Keratinocyte (primary cell): ENCODE results near the gene DCHS2.

Experiments
- EZH2 ChIP-seq: IDR thresholded peaks from one replicate; pipeline ENCODE4 v1.6.1; 2012; ENCODE audit warnings: inconsistent platforms, mild to moderate bottlenecking, low read length, moderate library complexity
- TF ChIP-seq, protein P1 (sequence below), 3 experiments: IDR thresholded peaks in 1 of 3; conservative IDR thresholded peaks in 1 of 3; optimal IDR thresholded peaks in 1 of 3; 2 replicates in 2 of 3; 3 replicates in 1 of 3; pipeline versions ENCODE3 to v1.5.1; 2011; ENCODE audit warnings: low read length in 3 of 3, mild to moderate bottlenecking in 3 of 3, moderate library complexity in 2 of 3, control low read depth in 1 of 3, inconsistent platforms in 1 of 3; ENCODE audit not compliant: insufficient read depth in 2 of 3; ENCODE audit errors: extremely low read depth in 1 of 3

DNA sequence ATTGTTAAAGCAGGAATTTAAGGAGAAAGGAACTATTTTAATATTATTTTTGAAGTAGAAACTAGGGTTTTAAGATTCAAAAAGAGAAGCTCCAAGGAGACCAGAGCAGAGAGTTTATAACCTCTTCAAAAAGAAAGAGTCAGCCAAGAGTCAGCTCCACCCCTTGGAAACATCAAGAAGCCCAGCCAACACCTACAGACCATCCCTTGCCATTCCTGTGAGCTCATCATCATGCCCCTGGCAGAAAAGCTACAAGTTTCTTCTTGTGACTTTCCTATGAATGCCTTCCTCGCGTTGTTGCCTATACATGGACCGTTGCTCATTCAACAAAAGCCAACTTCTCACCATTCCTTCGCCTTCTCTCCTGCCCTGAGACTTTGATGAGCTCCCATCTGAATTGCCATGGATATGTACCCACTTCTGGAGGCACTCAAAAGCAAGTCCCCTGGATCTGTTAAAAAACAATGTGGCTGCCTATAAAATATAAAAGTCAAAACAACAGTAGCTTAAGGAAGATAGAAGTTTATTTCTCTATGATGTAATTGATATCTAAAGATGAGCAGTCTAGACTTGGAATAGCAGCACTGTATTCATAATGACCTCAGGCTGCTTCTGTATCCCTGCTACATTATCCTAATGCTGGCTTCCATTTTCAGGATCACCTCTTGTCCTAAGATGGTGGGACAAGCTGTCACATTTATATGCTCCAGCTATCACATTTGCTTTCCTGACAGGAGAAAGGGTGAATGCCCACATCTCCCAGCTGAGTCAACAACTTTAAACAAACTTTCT lies 38.3 kb upstream of the DCHS2 start:
- TF ChIP-seq, protein P1, sequence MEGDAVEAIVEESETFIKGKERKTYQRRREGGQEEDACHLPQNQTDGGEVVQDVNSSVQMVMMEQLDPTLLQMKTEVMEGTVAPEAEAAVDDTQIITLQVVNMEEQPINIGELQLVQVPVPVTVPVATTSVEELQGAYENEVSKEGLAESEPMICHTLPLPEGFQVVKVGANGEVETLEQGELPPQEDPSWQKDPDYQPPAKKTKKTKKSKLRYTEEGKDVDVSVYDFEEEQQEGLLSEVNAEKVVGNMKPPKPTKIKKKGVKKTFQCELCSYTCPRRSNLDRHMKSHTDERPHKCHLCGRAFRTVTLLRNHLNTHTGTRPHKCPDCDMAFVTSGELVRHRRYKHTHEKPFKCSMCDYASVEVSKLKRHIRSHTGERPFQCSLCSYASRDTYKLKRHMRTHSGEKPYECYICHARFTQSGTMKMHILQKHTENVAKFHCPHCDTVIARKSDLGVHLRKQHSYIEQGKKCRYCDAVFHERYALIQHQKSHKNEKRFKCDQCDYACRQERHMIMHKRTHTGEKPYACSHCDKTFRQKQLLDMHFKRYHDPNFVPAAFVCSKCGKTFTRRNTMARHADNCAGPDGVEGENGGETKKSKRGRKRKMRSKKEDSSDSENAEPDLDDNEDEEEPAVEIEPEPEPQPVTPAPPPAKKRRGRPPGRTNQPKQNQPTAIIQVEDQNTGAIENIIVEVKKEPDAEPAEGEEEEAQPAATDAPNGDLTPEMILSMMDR (optimal IDR thresholded peaks at IDR 0.05 in 1 of 3, IDR thresholded peaks at IDR 0.05 in 1 of 3, conservative IDR thresholded peaks at IDR 0.05 in 1 of 3; ENCODE audit: extremely low read depth in 1 of 3, insufficient read depth in 2 of 3, low read length in 3 of 3) = no peak
- no peak for TF ChIP-seq EZH2
